Astrocyte (in vitro differentiated cells and primary cell): Measurements from ENCODE around the gene FUT8. TPM values are rescaled to one million over a fixed set of nuclear protein-coding genes. Genes with fewer than 3 reads are reported as not detected.

ENCODE experiments used
- DNase-seq: peaks from one replicate; pipeline ENCODE4 v3.0.0-alpha.2; 2010; ENCODE audit warnings: low read depth
- FAIRE-seq: peaks from 2 replicates; lab custom pipeline; 2011; peaks lifted over from hg19 to GRCh38; lab: Jason Lieb, UNC
- H2AFZ ChIP-seq: 2 replicates; pipeline ENCODE4 v1.6.0; 2012; ENCODE audit warnings: low read depth, low read length, inconsistent platforms
- H3K27ac ChIP-seq: 2 replicates; pipeline ENCODE4 v1.5.1; 2011; ENCODE audit warnings: low read depth, low read length, inconsistent platforms
- H3K27me3 ChIP-seq: 2 replicates; pipeline ENCODE4 v1.6.0; 2011; ENCODE audit warnings: low read length, inconsistent platforms; ENCODE audit not compliant: insufficient read depth
- H3K36me3 ChIP-seq: 2 replicates; pipeline ENCODE4 v1.5.1; 2011; ENCODE audit warnings: low read length, inconsistent platforms; ENCODE audit not compliant: insufficient read depth
- H3K4me1 ChIP-seq: 2 replicates; pipeline ENCODE4 v1.5.1; 2011; ENCODE audit warnings: low read length, inconsistent platforms; ENCODE audit not compliant: insufficient read depth
- H3K4me2 ChIP-seq: 2 replicates; pipeline ENCODE4 v1.6.0; 2012; ENCODE audit warnings: low read length, inconsistent platforms
- H3K4me3 ChIP-seq: 2 replicates; pipeline ENCODE4 v1.5.1; 2011; ENCODE audit warnings: low read depth, mild to moderate bottlenecking, low read length, inconsistent platforms; ENCODE audit not compliant: insufficient read depth
- H3K79me2 ChIP-seq: 2 replicates; pipeline ENCODE4 v1.6.0; 2012; ENCODE audit warnings: mild to moderate bottlenecking, low read length, inconsistent platforms; ENCODE audit not compliant: insufficient read depth
- H3K9ac ChIP-seq: 2 replicates; pipeline ENCODE4 v1.6.0; 2012; ENCODE audit warnings: mild to moderate bottlenecking, low read length, inconsistent platforms
- H3K9me3 ChIP-seq: 2 replicates; pipeline ENCODE4 v1.5.1; 2012; ENCODE audit warnings: low read depth, mild to moderate bottlenecking, low read length, inconsistent platforms; ENCODE audit not compliant: insufficient read depth
- H4K20me1 ChIP-seq: 2 replicates; pipeline ENCODE4 v1.6.0; 2012; ENCODE audit warnings: low read length, inconsistent platforms; ENCODE audit not compliant: insufficient read depth
- H3K27ac Mint-ChIP-seq: one replicate; pipeline ENCODE4 v1.8.0; 2021; ENCODE audit warnings: mild to moderate bottlenecking, mixed read lengths; ENCODE audit not compliant: unreplicated experiment
- H3K27me3 Mint-ChIP-seq: one replicate; pipeline ENCODE4 v1.8.0; 2021; ENCODE audit warnings: low read depth, mixed read lengths; ENCODE audit not compliant: unreplicated experiment
- H3K36me3 Mint-ChIP-seq: one replicate; pipeline ENCODE4 v1.8.0; 2021; ENCODE audit warnings: low read depth, mixed read lengths; ENCODE audit not compliant: unreplicated experiment
- H3K4me1 Mint-ChIP-seq: one replicate; pipeline ENCODE4 v1.8.0; 2021; ENCODE audit warnings: low read depth, mixed read lengths; ENCODE audit not compliant: unreplicated experiment
- H3K4me3 Mint-ChIP-seq: one replicate; pipeline ENCODE4 v1.8.0; 2021; ENCODE audit warnings: mild to moderate bottlenecking, moderate library complexity, mixed read lengths; ENCODE audit not compliant: unreplicated experiment
- H3K9me3 Mint-ChIP-seq: one replicate; pipeline ENCODE4 v1.8.0; 2021; ENCODE audit warnings: mild to moderate bottlenecking, mixed read lengths; ENCODE audit not compliant: unreplicated experiment
- EZH2 ChIP-seq: IDR thresholded peaks from 2 replicates; pipeline ENCODE4 v1.6.1; 2012; ENCODE audit warnings: mild to moderate bottlenecking, low read length, inconsistent platforms; ENCODE audit not compliant: insufficient read depth
- total RNA-seq: library from RNA; stranded (reverse); gene quantifications from 2 replicates; pipeline ENCODE4 v1.2.1, GENCODE V29; 2021
- TF ChIP-seq, protein P1 (sequence below): IDR thresholded peaks from 2 replicates; pipeline ENCODE4 v1.5.1; 2011; ENCODE audit warnings: low read depth, mild to moderate bottlenecking, inconsistent platforms, low read length, moderate library complexity; ENCODE audit not compliant: insufficient read depth

The FUT8 gene
- total RNA-seq, 1 donor from 2014 or later: 52.7 TPM

DNA sequence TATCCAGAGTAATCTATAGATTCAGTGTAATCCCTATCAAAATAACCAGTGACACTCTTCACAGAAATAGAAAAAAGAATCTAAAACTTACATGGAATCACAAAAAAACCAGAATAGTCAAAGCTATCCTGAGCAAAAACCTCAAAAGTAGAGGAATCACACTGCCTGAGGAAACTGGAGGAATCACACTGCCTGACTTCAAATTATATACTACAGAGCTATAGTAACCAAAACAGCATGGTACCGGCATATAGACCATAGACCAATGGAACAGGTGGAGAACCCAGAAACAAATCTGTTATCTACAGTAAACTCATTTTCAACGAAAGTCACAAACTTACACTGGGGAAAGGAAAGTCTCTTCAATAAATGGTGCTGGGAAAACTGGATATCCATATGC is 244.0 kb downstream of the FUT8 start:
- Mint-ChIP-seq H3K36me3 (peaks cover 12% of the 10 kb centered on the region), H3K27ac (no peak overlapping the region), H3K27me3 (no peaks in the 10 kb centered on the region), H3K9me3 (peaks cover 20% of the 10 kb centered on the region), H3K4me1 (no peaks in the 10 kb centered on the region), H3K4me3 (no peak overlapping the region)
- H3K9ac ChIP-seq: no peak overlapping the region
- TF ChIP-seq EZH2: no peak
- TF ChIP-seq, protein P1, sequence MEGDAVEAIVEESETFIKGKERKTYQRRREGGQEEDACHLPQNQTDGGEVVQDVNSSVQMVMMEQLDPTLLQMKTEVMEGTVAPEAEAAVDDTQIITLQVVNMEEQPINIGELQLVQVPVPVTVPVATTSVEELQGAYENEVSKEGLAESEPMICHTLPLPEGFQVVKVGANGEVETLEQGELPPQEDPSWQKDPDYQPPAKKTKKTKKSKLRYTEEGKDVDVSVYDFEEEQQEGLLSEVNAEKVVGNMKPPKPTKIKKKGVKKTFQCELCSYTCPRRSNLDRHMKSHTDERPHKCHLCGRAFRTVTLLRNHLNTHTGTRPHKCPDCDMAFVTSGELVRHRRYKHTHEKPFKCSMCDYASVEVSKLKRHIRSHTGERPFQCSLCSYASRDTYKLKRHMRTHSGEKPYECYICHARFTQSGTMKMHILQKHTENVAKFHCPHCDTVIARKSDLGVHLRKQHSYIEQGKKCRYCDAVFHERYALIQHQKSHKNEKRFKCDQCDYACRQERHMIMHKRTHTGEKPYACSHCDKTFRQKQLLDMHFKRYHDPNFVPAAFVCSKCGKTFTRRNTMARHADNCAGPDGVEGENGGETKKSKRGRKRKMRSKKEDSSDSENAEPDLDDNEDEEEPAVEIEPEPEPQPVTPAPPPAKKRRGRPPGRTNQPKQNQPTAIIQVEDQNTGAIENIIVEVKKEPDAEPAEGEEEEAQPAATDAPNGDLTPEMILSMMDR: no peak
- no peaks in the 10 kb centered on the region for H3K4me1 ChIP-seq
- H2AFZ ChIP-seq: no peak overlapping the region
- H3K9me3 ChIP-seq: no peaks in the 10 kb centered on the region
- DNase-seq (no peak), FAIRE-seq (no peak)
- no peak overlapping the region for H3K4me2 ChIP-seq
- H4K20me1 ChIP-seq: no peaks in the 10 kb centered on the region
- H3K36me3 ChIP-seq: no peaks in the 10 kb centered on the region
- H3K79me2 ChIP-seq: no peaks in the 10 kb centered on the region
- no peaks in the 10 kb centered on the region for H3K27me3 ChIP-seq
- H3K27ac ChIP-seq: no peak overlapping the region
- no peak overlapping the region for H3K4me3 ChIP-seq

DNA sequence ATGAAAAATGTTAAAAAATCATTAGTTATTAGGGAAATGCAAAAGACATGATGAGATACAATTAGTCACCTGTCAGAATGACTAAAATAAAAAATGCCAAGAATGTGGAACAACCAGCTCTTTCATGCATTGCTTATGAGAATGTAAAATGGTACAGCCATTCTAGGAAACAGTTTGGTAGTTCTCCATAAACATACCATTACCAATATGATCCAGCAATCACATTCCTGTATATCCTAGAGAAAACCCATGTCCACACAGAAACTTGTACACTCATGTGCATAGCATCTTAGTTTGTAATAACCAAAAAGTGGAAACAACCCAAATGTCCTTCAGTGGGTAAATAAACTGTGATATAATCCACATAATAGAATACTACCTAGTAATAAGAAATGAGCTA is 245.7 kb downstream of the FUT8 start:
- peaks cover 20% of the 10 kb centered on the region for H3K9me3 Mint-ChIP-seq
- FAIRE-seq (peak; percentile 55), DNase-seq (peak; percentile 87)

DNA sequence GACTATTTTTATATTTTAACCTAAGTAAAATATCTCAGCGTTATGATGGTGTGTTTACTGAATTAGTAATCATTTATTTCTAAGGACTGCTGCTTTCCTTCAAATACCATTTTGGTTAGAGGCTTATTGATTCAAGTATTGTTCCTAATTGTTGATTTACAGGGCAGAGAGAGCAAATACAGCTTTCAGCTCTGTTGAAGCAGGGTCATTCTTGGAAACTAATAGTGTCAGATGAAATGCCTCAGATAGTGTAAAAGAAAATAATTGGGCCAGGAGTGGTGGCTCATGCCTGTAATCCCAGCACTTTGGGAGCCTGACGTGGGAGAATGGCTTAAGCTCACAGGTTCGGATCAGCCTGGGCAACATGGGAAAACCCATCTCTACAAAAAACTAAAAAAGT is 249.3 kb downstream of the FUT8 start:
- H3K36me3 Mint-ChIP-seq: peaks cover 1% of the 10 kb centered on the region
- FAIRE-seq: no peak

More for the DNA sequence above, 245.7 kb downstream of the FUT8 start:
- no peak overlapping the region for H3K4me3 Mint-ChIP-seq
- TF ChIP-seq EZH2: no peak
- TF ChIP-seq, protein P1: no peak
- no peak overlapping the region for H3K27ac Mint-ChIP-seq
- Histone ChIP-seq H3K4me3 (no peak overlapping the region), H3K27ac (no peak overlapping the region), H3K9me3 (no peaks in the 10 kb centered on the region), H3K36me3 (no peaks in the 10 kb centered on the region), H3K79me2 (no peaks in the 10 kb centered on the region), H2AFZ (no peak overlapping the region), H3K4me2 (no peak overlapping the region), H3K4me1 (no peaks in the 10 kb centered on the region), H3K9ac (no peak overlapping the region), H4K20me1 (no peaks in the 10 kb centered on the region), H3K27me3 (no peaks in the 10 kb centered on the region)
- H3K27me3 Mint-ChIP-seq: no peaks in the 10 kb centered on the region
- no peaks in the 10 kb centered on the region for H3K4me1 Mint-ChIP-seq
- H3K36me3 Mint-ChIP-seq: peaks cover 6% of the 10 kb centered on the region

More for the DNA sequence above, 249.3 kb downstream of the FUT8 start:
- no peaks in the 10 kb centered on the region for H3K4me1 ChIP-seq
- H3K4me3 ChIP-seq: no peak overlapping the region
- no peak for DNase-seq
- H3K9me3 Mint-ChIP-seq: peaks cover 3% of the 10 kb centered on the region
- no peak overlapping the region for H3K4me3 Mint-ChIP-seq
- H3K9ac ChIP-seq: no peak overlapping the region
- no peaks in the 10 kb centered on the region for H3K36me3 ChIP-seq
- H2AFZ ChIP-seq: no peak overlapping the region
- no peaks in the 10 kb centered on the region for H3K9me3 ChIP-seq
- H3K4me1 Mint-ChIP-seq: no peaks in the 10 kb centered on the region
- H3K4me2 ChIP-seq: no peak overlapping the region
- H3K27me3 ChIP-seq: no peaks in the 10 kb centered on the region
- H4K20me1 ChIP-seq: no peaks in the 10 kb centered on the region
- no peak overlapping the region for H3K27ac Mint-ChIP-seq
- no peaks in the 10 kb centered on the region for H3K27me3 Mint-ChIP-seq
- no peak for TF ChIP-seq EZH2
- TF ChIP-seq, protein P1: no peak
- H3K79me2 ChIP-seq: no peaks in the 10 kb centered on the region
- H3K27ac ChIP-seq: no peak overlapping the region
